KOPT-K1 (cell line): ENCODE measurements around the gene SORD.
"Not testable (repeated sequence)": the region's sequence is repeated elsewhere in the genome, so short reads cannot be mapped to it uniquely, and the experiment has no call there.

Experiments used
- H3K27ac ChIP-seq: fragments of 200-600 bp; sonication (generic); 2 replicates; pipeline ENCODE4 v1.5.1; 2016; ENCODE audit warnings: antibody characterized with exemption, mild to moderate bottlenecking, low read depth, low read length; ENCODE audit not compliant: poor library complexity, severe bottlenecking
- H3K36me3 ChIP-seq: fragments of 200-600 bp; sonication (generic); 2 replicates; pipeline ENCODE4 v1.5.1; 2017; ENCODE audit warnings: antibody characterized with exemption, mild to moderate bottlenecking, low read length, moderate library complexity; ENCODE audit not compliant: insufficient read depth
- H3K9me3 ChIP-seq: fragments of 200-600 bp; sonication (generic); 2 replicates; pipeline ENCODE4 v1.5.1; 2017; ENCODE audit warnings: antibody characterized with exemption, low read length, mild to moderate bottlenecking; ENCODE audit not compliant: insufficient read depth, poor library complexity, severe bottlenecking

SORD gene

DNA sequence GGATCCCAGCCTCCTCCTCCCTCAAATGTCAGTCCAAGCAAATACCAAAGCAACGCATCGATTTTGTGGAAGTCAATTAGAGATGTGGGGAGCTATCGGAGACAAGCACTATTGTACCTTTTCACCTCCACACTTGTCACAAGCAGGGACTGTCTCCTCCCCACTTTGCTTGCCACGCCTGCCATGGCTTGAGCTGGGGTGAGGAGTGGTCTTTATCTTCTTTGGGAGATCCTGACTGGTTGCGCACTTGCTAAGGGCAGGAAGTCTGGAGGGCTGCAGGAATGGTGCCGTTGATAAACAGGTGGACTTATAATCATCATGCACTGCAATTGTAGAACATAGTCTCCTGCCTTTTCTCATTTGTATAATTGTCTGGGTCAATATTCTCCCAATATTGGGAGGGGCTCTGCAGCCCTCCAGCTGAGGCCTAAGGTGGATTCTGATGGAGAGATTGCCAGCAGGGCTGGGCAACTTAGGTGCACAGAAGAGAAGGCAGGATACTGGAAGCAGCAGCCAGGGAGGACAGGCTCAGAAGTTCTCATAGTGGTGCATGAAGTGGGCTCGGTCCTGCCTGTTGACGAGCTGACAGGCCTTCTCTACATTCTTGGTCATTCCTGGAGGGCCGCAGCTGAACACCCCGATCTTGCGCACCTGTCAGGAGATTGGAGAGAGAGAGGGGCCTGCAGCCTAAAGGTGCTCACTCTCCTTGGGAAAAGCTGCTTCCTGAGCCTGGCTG, 70.8 kb downstream of the SORD start:
- Histone ChIP-seq H3K36me3 (no peaks in the 10 kb centered on the region), H3K9me3 (no peaks in the 10 kb centered on the region), H3K27ac (no peak overlapping the region)

DNA sequence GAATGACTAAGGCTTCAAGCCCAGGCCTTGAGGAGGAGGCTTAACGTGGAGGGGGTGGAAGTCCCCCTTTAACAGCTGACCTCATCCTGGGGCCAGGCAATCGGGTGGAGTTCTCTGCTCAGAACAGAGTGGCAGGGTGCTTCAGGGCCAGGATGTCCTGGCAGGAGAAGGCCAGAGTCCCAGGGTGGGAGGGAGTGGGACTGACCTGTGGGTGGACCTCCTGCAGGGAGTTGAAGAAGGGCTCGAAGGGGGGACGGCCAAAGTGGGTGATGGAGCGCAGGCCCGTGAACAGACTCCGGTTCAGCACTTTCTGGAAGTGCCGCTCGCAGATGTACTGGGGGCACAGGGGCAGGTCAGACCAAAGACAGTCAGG, 71.3 kb downstream of the SORD start:
- no peak overlapping the region for H3K27ac ChIP-seq
- H3K36me3 ChIP-seq: no peaks in the 10 kb centered on the region
- H3K9me3 ChIP-seq: no peaks in the 10 kb centered on the region

DNA sequence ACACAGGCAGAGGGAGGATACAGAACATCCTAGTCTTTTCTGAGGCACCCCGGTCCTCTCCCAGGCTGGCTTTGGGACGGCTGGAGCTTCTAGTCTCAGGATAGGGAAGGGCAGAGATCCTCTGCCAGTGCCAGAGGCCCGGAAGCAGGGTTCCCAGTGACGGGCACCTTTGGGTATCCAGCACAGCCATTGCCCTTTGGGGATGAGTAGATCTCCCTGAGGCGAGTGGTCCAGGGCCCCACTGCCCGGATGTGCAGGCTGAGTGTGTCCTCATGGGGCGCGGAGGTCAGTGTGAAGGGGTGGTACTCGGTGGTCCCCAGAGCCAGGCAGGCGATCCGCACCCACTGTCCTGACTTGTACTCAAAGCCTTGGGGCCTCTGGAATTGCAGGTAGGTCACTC, 72.7 kb downstream of the SORD start:
- H3K36me3 ChIP-seq: no peaks in the 10 kb centered on the region

DNA sequence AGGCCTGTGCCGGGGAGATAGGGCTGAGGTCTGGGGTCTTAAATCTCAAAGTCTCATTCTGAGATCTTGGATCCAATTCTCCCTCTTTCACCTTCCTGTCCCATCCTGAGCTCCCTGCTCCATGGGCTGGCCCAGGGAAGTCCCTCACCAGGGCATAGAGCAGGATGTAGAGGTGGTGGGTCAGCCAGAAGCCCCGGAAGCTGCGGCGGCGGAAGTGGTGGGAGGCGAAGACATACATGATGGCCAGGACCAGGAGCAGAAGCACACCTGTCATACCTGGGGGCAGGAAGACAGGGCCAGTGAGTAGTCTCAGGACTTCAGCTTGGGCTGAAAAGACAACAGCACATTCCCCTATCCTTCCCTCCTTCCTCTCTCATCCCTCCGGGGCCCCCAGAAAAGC, 74.5 kb downstream of the SORD start:
- Histone ChIP-seq H3K27ac (no peak overlapping the region), H3K9me3 (no peaks in the 10 kb centered on the region), H3K36me3 (no peaks in the 10 kb centered on the region)

More for the DNA sequence above, 72.7 kb downstream of the SORD start:
- Histone ChIP-seq H3K27ac (no peak overlapping the region), H3K9me3 (no peaks in the 10 kb centered on the region)

DNA sequence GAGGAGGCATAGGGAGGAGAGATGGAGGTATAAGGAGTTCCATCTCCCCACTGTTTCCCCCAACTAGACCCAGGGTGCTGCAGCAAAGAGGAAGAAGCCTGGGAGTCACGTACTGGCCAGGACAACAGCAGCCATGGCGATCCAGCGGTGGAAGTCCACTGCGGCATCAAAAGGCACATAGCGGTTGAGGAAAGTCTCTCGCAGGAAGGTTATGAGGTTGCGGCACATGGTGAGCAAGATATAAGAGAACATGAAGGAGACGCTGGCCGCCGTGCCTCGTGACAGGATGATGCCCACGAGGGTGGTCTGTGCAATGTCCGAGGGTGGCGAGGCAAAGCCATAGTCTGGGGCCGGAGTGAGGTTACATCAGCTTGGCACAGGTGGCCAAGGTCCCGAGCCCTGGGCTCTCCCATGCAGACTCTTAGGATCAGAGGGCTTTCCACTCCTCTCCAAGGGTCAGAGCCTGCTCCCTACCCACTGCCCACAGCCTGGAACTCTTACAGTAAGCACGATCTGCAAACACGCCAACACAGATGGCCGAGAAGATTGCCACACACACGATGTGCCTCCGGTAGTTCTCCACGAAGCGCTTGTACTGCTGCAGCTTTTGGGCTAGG, 76.7 kb downstream of the SORD start:
- Histone ChIP-seq H3K36me3 (no peaks in the 10 kb centered on the region), H3K9me3 (no peaks in the 10 kb centered on the region), H3K27ac (no peak overlapping the region)

DNA sequence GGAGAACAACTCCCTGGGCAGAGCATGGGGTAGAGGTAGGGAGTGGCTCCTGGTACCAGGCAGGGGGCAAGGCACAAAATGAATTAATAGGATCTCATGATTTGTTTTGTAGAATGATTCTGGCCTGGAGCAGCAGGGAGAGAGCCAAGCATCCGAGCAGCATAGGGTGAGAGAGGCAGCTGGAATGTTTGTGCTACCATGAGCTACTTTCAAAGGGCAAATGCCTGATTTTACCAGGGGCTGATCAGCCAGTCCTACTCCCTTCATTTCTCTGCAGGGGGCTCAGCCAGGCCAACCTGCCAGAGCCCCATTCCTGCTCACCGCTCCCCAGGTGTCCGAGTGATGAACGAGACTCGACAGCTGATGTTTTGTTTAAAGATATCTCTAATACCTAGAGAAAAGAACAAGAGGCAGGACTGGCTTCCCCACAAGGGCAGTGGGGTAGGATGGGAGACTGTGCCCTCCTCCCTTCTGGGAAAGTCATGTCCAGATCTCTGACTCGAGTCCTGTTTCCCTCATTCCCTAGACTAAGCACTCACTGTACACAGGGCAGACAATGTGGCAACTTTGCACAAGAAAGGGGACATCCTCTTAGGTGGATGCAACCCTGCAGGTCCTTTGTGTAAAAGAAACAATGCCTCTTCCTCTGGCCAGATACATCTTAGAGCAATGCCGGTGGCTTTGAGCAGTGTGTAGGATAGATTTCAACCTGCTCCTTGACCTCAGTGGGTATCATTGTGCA, 78.1 kb downstream of the SORD start:
- Histone ChIP-seq H3K36me3 (no peaks in the 10 kb centered on the region), H3K9me3 (no peaks in the 10 kb centered on the region), H3K27ac (no peak overlapping the region)

DNA sequence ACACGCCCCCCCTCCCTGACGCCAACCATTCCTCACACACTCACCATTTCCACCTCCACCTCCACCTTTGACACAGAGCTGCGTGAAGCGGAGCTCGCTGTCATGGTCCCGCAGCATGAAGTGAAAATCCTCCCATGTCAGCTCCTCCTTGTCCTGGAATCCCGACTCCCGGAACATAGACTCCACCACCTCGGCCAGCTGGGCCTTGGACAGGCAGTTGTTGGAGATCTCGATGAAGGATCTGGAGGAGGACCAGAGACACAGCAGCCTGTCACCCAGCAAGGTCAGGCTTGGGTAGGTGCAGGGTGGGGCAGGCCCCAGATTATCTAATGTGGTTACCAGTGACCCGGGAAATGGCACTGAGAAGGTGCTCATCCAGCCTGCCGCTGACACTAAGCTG, 78.8 kb downstream of the SORD start:
- no peak overlapping the region for H3K27ac ChIP-seq
- H3K9me3 ChIP-seq: no peaks in the 10 kb centered on the region
- no peaks in the 10 kb centered on the region for H3K36me3 ChIP-seq

DNA sequence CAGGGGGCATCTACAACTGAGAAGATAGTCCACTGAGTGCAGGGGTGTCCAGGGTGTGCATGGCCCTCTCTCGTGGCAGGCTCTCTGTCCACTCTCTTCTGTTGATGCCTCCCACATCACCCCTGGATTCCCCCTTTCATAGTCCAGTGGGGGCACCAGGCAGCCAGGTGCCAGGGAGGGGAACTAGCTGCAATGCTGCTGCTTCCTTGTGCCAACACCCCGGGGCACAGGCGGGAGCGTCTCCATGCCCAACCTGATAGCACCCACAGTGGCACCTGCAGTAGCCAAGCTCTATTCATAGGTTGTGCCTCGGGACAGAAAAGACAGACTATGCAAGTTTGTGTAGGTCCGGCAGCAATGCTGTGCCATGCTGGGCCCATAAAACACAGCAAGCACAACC, 79.2 kb downstream of the SORD start:
- Histone ChIP-seq H3K36me3 (no peaks in the 10 kb centered on the region), H3K9me3 (no peaks in the 10 kb centered on the region), H3K27ac (no peak overlapping the region)

DNA sequence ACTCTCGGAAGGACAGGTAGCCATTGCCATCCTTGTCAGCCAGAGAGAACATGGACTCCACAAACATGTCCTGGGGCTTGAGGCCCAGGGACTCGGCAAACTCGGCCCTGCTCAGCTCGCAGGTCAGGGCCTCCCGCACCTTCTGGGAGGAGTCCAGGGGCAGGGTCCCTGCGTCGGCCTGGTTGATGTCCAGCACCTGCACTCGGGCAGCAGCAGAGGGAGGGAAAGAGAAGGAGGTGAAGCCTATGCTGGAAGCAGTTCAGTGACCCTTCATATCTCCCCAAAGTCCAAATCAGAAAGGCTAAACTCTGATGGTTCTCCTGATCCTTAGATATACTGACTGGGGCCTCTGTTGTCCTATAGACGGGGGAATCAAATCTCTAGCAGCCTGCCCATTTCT, 81.2 kb downstream of the SORD start:
- not testable (repeated sequence) for H3K9me3 ChIP-seq, H3K36me3 ChIP-seq, H3K27ac ChIP-seq

DNA sequence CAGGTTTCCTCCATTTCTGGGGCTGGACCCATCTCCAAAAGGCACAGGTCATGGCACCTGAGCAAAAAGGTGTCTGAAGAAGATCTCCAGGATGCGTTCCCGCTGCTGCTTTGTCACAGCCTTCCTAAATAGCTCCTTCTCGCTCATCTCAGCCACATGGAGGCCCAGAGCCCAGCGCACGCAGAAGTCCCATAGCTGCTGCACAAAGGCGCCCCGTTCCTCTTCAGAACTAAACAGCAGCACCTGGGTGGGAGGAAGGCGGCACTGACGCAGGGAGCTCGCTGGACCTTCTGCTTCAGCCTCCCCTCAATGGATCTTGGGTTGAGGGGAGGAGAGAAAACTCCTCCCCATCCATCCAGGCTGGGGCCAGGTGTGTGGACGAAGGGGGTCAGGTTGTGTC, 82.6 kb downstream of the SORD start:
- no peaks in the 10 kb centered on the region for H3K9me3 ChIP-seq
- no peaks in the 10 kb centered on the region for H3K36me3 ChIP-seq
- H3K27ac ChIP-seq: no peak overlapping the region

DNA sequence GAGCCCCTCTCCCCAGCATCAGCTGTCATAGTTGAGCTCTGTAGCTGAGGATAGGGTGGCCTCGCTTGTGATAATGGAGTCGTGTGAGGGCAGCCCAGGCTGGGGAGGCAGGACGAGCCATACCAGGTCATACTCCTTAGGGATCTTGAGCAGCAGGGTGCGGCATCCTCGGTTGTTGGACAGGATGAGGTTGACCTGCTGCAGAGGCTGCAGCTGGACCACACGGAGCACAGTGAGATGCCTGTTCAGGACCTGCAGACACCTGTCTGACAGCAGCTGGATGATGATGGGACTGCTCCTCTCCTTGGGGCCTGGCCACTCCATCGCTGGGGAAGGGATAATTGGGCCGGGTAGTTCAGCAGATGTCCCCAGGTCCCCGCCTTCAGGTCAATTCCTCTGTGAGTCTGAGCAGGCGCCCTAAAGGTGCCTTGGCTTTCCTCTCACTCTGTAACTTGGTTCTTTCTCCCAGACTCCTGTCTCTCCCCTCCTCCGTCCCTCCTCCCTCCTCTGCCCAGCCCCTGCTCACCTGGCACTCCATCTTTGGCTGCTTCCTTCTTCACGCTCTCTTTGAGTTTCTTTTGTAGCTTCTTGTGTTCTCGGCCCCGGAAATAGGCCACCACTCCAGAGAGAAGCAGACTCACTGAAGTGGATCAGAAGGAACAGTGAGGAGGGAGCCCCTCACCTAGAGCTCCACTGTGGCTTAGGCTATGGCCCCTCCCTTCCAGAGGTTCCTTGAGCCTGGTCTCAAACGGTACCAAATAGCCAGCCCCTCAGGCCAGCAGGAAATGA, 83.2 kb downstream of the SORD start:
- Histone ChIP-seq H3K27ac (no peak overlapping the region), H3K36me3 (no peaks in the 10 kb centered on the region), H3K9me3 (no peaks in the 10 kb centered on the region)

DNA sequence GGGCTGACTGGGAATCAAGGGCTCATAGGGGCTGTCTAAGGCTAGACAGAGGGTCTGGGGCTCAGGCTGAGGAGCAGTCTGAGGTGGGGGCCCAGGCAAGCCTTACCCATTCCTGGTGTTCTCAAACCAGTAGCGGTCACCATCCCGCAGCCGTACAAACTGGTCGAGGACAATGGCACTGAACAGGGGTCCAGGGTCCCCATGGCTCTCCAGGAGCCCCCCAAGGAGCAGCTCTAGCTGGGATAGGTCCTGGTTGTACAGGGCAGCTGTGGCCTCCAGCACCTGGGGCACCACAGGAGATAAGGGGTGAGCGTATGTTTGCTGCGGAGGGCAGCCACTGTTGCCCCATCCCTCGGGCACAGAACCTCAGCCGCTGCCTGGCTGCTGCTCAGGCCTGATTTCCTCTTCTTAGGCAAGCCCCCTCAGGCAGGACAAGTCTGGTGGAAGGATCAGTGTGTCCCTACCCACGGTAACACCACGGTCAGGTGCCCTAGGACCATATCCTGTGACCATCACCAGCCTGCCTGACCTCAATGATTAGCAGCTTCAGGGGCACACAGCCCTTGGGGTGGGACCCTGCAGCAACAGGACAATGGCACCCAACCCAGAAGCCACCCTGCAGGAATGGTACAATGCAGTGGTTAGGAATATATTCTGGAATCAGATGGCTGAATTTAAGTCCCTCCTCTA, 85.1 kb downstream of the SORD start:
- H3K27ac ChIP-seq: no peak overlapping the region
- no peaks in the 10 kb centered on the region for H3K9me3 ChIP-seq
- H3K36me3 ChIP-seq: no peaks in the 10 kb centered on the region

DNA sequence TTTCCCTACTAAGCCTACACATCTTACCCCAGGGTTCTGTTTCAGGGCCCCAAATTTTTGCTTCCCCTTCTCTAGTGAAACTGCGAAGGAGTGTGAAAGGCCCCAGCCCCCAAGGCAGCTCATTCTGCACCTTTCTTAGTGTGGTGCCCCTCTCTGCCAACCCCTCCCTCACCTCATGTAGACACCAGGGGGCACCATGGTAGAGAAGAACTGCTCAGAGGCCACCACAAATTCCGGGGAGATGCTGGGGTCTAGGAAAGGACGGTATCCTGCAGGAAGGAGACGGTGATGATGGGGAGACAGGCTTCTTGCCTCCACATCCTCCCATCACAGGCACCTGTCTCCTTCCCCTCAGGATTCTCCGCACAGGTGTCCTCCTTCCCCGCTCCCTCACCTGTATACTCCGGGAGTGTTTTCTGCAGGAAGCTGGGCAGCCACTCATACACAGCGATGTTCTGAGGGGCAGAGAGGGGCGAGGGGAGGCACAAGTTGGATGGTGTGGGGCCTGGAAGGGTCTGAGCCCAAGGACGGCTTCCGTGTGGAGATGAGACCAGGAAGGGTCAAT, 87.3 kb downstream of the SORD start:
- H3K36me3 ChIP-seq: no peaks in the 10 kb centered on the region
- H3K27ac ChIP-seq: no peak overlapping the region
- no peaks in the 10 kb centered on the region for H3K9me3 ChIP-seq

DNA sequence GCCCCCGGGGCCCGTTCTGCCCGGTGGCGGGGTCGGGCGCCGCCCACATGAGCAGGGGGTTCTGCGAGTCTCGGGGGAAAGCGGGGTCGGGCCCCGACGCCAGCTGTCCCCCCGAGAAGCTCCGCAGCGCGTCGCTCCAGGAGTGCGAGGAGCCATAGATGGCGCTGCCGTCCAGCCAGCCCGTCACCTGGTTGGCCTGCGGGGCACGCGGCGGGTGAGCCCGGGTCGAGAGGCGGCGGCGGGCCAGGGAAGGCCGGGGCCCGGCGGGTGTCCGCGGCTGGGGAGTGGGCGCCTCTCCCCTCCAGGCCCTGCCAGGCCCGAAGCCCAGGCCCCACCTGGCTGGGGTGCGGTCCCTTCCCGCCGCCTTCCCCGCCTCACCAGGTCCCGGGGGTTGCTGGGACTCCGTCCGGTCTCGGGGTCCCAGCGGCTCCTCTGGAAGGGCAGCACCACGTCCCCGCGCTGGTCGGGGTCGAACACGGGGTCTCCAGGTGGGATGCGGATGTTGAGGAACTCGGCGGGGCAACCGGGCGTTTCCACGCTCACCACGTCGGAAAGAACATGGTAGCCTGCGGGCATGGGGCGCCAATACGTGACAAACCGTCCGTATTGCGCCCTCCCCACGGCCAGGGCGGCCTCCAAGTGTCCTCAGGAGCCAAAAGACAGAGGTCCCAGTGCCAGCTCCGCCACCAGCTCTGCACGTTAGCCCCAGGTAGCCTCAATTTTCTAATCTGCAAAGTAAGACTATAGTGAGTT, 88.6 kb downstream of the SORD start:
- Histone ChIP-seq H3K9me3 (no peaks in the 10 kb centered on the region), H3K36me3 (no peaks in the 10 kb centered on the region), H3K27ac (no peak overlapping the region)
